ENCODE measurements around the gene THRB. TPM values are rescaled to one million over a fixed set of nuclear protein-coding genes. Genes with fewer than 3 reads are reported as not detected.

Gene THRB
- total RNA-seq, 1 experiment from 2014 or later: 5.8 TPM

GRCh38 chr3:24523988-24524727, 29.5 kb upstream of the THRB start:
- no peaks in the 10 kb centered on the region for H3K9me3 Mint-ChIP-seq
- ATAC-seq (no peak), DNase-seq (ENCODE audit: low spot score) (no peak)
- H3K36me3 Mint-ChIP-seq: no peaks in the 10 kb centered on the region
- peaks cover 31% of the 10 kb centered on the region for H3K4me1 Mint-ChIP-seq
- H3K27ac Mint-ChIP-seq: no peak overlapping the region
- CTCF ChIA-PET: no interaction called here
- no peak overlapping the region for H3K4me3 Mint-ChIP-seq
- H3K27me3 Mint-ChIP-seq (ENCODE audit: low read depth): peaks cover 52% of the 10 kb centered on the region
- POLR2A ChIA-PET: no interaction called here
- no peak for TF ChIP-seq NR3C1 (CRISPR knock-in tag; conservative IDR thresholded peaks at IDR 0.05; ENCODE audit: low read depth)
- TF ChIP-seq MLX (CRISPR knock-in tag; IDR thresholded peaks at IDR 0.05): no peak
- no peak for TF ChIP-seq SMAD4 (CRISPR knock-in tag; IDR thresholded peaks at IDR 0.05)
- no peak for TF ChIP-seq PRRX2 (CRISPR knock-in tag; IDR thresholded peaks at IDR 0.05)
- no peak for TF ChIP-seq PRDM15 (CRISPR knock-in tag; IDR thresholded peaks at IDR 0.05)
- no peak for TF ChIP-seq CDX4 (CRISPR knock-in tag; IDR thresholded peaks at IDR 0.05; ENCODE audit: borderline replicate concordance)
- TF ChIP-seq NR1H2 (CRISPR knock-in tag; IDR thresholded peaks at IDR 0.05): no peak
- no peak for TF ChIP-seq ZNF396 (CRISPR knock-in tag; IDR thresholded peaks at IDR 0.05; ENCODE audit: borderline replicate concordance)
- TF ChIP-seq E2F1 (CRISPR knock-in tag; IDR thresholded peaks at IDR 0.05): no peak
- TF ChIP-seq FOXP4 (CRISPR knock-in tag; IDR thresholded peaks at IDR 0.05): no peak
- TF ChIP-seq RELA (CRISPR knock-in tag; IDR thresholded peaks at IDR 0.05; ENCODE audit: borderline replicate concordance): no peak
- no peak for TF ChIP-seq ZNF219 (CRISPR knock-in tag; IDR thresholded peaks at IDR 0.05; ENCODE audit: borderline replicate concordance)
- no peak for TF ChIP-seq NR2C2 (CRISPR knock-in tag; IDR thresholded peaks at IDR 0.05)
- TF ChIP-seq HMGA2 (CRISPR knock-in tag; IDR thresholded peaks at IDR 0.05): no peak
- no peak for TF ChIP-seq ZMAT4 (CRISPR knock-in tag; IDR thresholded peaks at IDR 0.05)
- no peak for TF ChIP-seq SMAD3 (CRISPR knock-in tag; IDR thresholded peaks at IDR 0.05; ENCODE audit: borderline replicate concordance)
- no peak for TF ChIP-seq TEAD1 (CRISPR knock-in tag; IDR thresholded peaks at IDR 0.05)
- no peak for TF ChIP-seq ZNF121 (CRISPR knock-in tag; IDR thresholded peaks at IDR 0.05)
- no peak for TF ChIP-seq ESRRA (CRISPR knock-in tag; IDR thresholded peaks at IDR 0.05; ENCODE audit: borderline replicate concordance)
- TF ChIP-seq E2F4 (CRISPR knock-in tag; IDR thresholded peaks at IDR 0.05; ENCODE audit: borderline replicate concordance, low read depth): no peak
